ENCODE data around the gene FRY.

GRCh38 chr13:32159137-32159869 is 127.7 kb downstream of the FRY start:
- TF ChIP-seq CTCF (conservative IDR thresholded peaks at IDR 0.05; ENCODE audit: low read length) (no peak), EZH2phosphoT487 (IDR thresholded peaks at IDR 0.05; ENCODE audit: borderline replicate concordance) (no peak)
